GM12878 (cell line): ENCODE measurements around the gene ZNF248. TPM values are rescaled to one million over a fixed set of nuclear protein-coding genes. Genes with fewer than 3 reads are reported as not detected.

Source experiments
- ATAC-seq: fragments of 200-7000 bp; cut with Tn5 transposase; 3 replicates; pipeline ENCODE4 v1.9.1; 2020; ENCODE audit warnings: mild to moderate bottlenecking, moderate library complexity
- BruUV-seq: library from RNA; stranded (reverse); fragments of 400-500 nt; replicated peaks from 2 replicates; lab custom pipeline; 2021; lab: Mats Ljungman, UMichigan
- CTCF ChIA-PET: fragments of 300-600 bp; sonication (Branson Sonifier 250); formaldehyde crosslinking; extraction: SDS; loops from one replicate; lab custom pipeline; 2021; ENCODE audit warnings: inconsistent platforms; lab: Yijun Ruan, JAX
- POLR2A ChIA-PET: fragments of 350-600 bp; formaldehyde crosslinking; extraction: SDS; loops from one replicate; lab custom pipeline; 2021; ENCODE audit warnings: inconsistent platforms; lab: Charles Lee
- RAD21 ChIA-PET: fragments of 300-600 bp; sonication (Branson Sonifier 250); formaldehyde crosslinking; loops from one replicate; lab custom pipeline; 2023; ENCODE audit warnings: antibody characterized with exemption; ENCODE audit not compliant: unreplicated experiment; lab: Charles Lee
- SMC1A ChIA-PET: fragments of 300-600 bp; sonication (Branson Sonifier 250); formaldehyde crosslinking; loops from one replicate; lab custom pipeline; 2023; ENCODE audit not compliant: unreplicated experiment, uncharacterized antibody; lab: Charles Lee
- DNase-seq: peaks from one replicate; pipeline ENCODE4 v3.0.0-alpha.2; 2011; ENCODE audit warnings: low read depth, low spot score
- FAIRE-seq: peaks from 3 replicates; lab custom pipeline; 2011; peaks lifted over from hg19 to GRCh38; lab: Jason Lieb, UNC
- H2AFZ ChIP-seq: 2 replicates; pipeline ENCODE4 v1.6.0; 2011; ENCODE audit warnings: low read depth, low read length, control low read depth; ENCODE audit not compliant: control insufficient read depth
- H3K27ac ChIP-seq: 2 replicates; pipeline ENCODE4 v1.5.1; 2011; ENCODE audit warnings: control low read depth; ENCODE audit not compliant: control insufficient read depth, insufficient read depth
- H3K27me3 ChIP-seq, 2 experiments: replicated peaks in 1 of 2; 2 replicates each; pipeline versions ENCODE4 v1.6.0 to v1.6.1; 2011; ENCODE audit warnings: low read length in 1 of 2; ENCODE audit not compliant: control insufficient read depth in 2 of 2, insufficient read depth in 2 of 2
- H3K36me3 ChIP-seq, 2 experiments: 2 replicates each; pipeline ENCODE4 v1.5.1; 2011; ENCODE audit warnings: low read length in 1 of 2; ENCODE audit not compliant: control insufficient read depth in 2 of 2, insufficient read depth in 2 of 2
- H3K4me1 ChIP-seq: 2 replicates; pipeline ENCODE4 v1.6.1; 2011; ENCODE audit warnings: mild to moderate bottlenecking, low read length, moderate library complexity, mixed read lengths; ENCODE audit not compliant: control insufficient read depth, insufficient read depth
- H3K4me2 ChIP-seq: 2 replicates; pipeline ENCODE4 v1.6.0; 2011; ENCODE audit warnings: control low read depth; ENCODE audit not compliant: control insufficient read depth, insufficient read depth
- H3K4me3 ChIP-seq: fragments of 200-600 bp; sonication (generic); 2 replicates; pipeline ENCODE4 v1.5.1; 2016
- H3K79me2 ChIP-seq: 2 replicates; pipeline ENCODE4 v1.6.0; 2011; ENCODE audit warnings: low read length; ENCODE audit not compliant: control insufficient read depth, insufficient read depth
- H3K9ac ChIP-seq: 2 replicates; pipeline ENCODE4 v1.8.0; 2011; ENCODE audit warnings: low read length, control low read depth, mixed read lengths; ENCODE audit not compliant: control insufficient read depth, insufficient read depth
- H3K9me3 ChIP-seq: replicated peaks from 3 replicates; pipeline ENCODE4 v1.5.1; 2011; ENCODE audit warnings: mild to moderate bottlenecking, low read length; ENCODE audit not compliant: control insufficient read depth, insufficient read depth
- H4K20me1 ChIP-seq: 2 replicates; pipeline ENCODE4 v1.6.0; 2011; ENCODE audit not compliant: control insufficient read depth, insufficient read depth
- DPF2 ChIP-seq: fragments of 450-650 bp; IDR thresholded peaks from 2 replicates; pipeline ENCODE4 v1.6.1; 2017; ENCODE audit warnings: mild to moderate bottlenecking
- GABPA ChIP-seq: IDR thresholded peaks from 2 replicates; pipeline ENCODE4 v1.6.1; 2014; ENCODE audit warnings: antibody characterized with exemption, low read depth, mild to moderate bottlenecking, inconsistent platforms
- IKZF1 ChIP-seq: fragments of 450-650 bp; conservative IDR thresholded peaks from 2 replicates; pipeline ENCODE4 v1.6.1; 2017; ENCODE audit warnings: antibody characterized with exemption, mild to moderate bottlenecking
- MYB ChIP-seq: fragments of 150-350 bp; IDR thresholded peaks from 2 replicates; pipeline ENCODE4 v1.6.1; 2014; ENCODE audit warnings: mild to moderate bottlenecking, low read depth, low read length, borderline replicate concordance
- NBN ChIP-seq: fragments of 450-650 bp; IDR thresholded peaks from 2 replicates; pipeline ENCODE4 v1.6.1; 2016
- NFXL1 ChIP-seq: fragments of 450-650 bp; IDR thresholded peaks from 2 replicates; pipeline ENCODE4 v1.6.1; 2017; ENCODE audit warnings: antibody characterized with exemption, mild to moderate bottlenecking, borderline replicate concordance
- NFYB ChIP-seq: IDR thresholded peaks from 2 replicates; pipeline ENCODE4 v1.6.1; 2011; ENCODE audit warnings: low read depth, mild to moderate bottlenecking, low read length, improper control_type of control experiment, moderate library complexity; ENCODE audit not compliant: insufficient read depth
- NR2F1 ChIP-seq: fragments of 450-650 bp; conservative IDR thresholded peaks from 2 replicates; pipeline ENCODE4 v1.6.1; 2017; ENCODE audit warnings: mild to moderate bottlenecking
- RELA ChIP-seq: fragments of 450-650 bp; IDR thresholded peaks from 2 replicates; pipeline ENCODE4 v1.8.0; 2014; ENCODE audit warnings: borderline replicate concordance; ENCODE audit not compliant: partially characterized antibody
- ZBED1 ChIP-seq: IDR thresholded peaks from 2 replicates; pipeline ENCODE4 v1.6.1; 2016; ENCODE audit warnings: borderline replicate concordance
- ZNF384 ChIP-seq: IDR thresholded peaks from 2 replicates; pipeline ENCODE4 v1.6.1; 2012; ENCODE audit warnings: low read depth, mild to moderate bottlenecking, low read length, improper control_type of control experiment, borderline replicate concordance
- ZNF622 ChIP-seq: fragments of 450-650 bp; IDR thresholded peaks from 2 replicates; pipeline ENCODE4 v1.6.1; 2017; ENCODE audit warnings: mild to moderate bottlenecking, inconsistent platforms
- ZSCAN29 ChIP-seq: fragments of 450-650 bp; IDR thresholded peaks from 2 replicates; pipeline ENCODE4 v1.6.1; 2017; ENCODE audit warnings: mild to moderate bottlenecking, moderate library complexity
- WGBS: methylation state at CpG from one replicate; pipeline ENCODE4 v1.1.6; 2016; ENCODE audit warnings: low lambda C conversion rate; ENCODE audit not compliant: insufficient replicate concordance, insufficient coverage; ENCODE audit errors: missing lambda C conversion rate; 5-methylcytosine and 5-hydroxymethylcytosine counted together
- in situ Hi-C: fragments of 300-500 bp; cut with MboI; formaldehyde crosslinking; loops from 9 replicates; pipeline ENCODE4 v1.14.3; 2018; ENCODE audit warnings: mixed read lengths
- intact Hi-C: fragments of 100-400 bp; cut with micrococcal nuclease; formaldehyde crosslinking; loops from one replicate; pipeline ENCODE4 v1.14.2; 2022; ENCODE audit not compliant: unreplicated experiment
- polyA plus RNA-seq, 11 experiments: library from polyadenylated mRNA; depleted of rRNA in 4 of 11; unstranded in 6 of 11; stranded (reverse) in 5 of 11; fragments of >200 nt; fragmentation: Nextera tagmentation in 4 of 11; fragmentation: Illumina TruSeq in 1 of 11; extraction: Ambion mirVana in 4 of 11; extraction: Trizol in 1 of 11; gene quantifications; 1 replicate in 1 of 11; 2 replicates in 10 of 11; pipeline versions ENCODE4 v1.2.1 to v1.2.3, GENCODE V29; 2011 to 2016; ENCODE audit warnings: inconsistent platforms in 2 of 11, missing spikeins in 2 of 11, low read depth in 1 of 11
- total RNA-seq, 4 experiments: library from RNA; depleted of rRNA in 3 of 4; stranded (reverse); fragments of >200 nt in 3 of 4; fragmentation: Illumina TruSeq in 1 of 4; extraction: Trizol in 1 of 4; gene quantifications; 2 replicates each; pipeline versions ENCODE4 v1.2.1 to v1.2.3, GENCODE V29; 2013 to 2021
- TF ChIP-seq, protein P1 (sequence below): IDR thresholded peaks from 2 replicates; pipeline ENCODE4 v1.6.1; 2011; ENCODE audit warnings: mild to moderate bottlenecking, low read depth, low read length, moderate library complexity; ENCODE audit not compliant: insufficient replicate concordance
- TF ChIP-seq, protein P2 (sequence below): IDR thresholded peaks from 2 replicates; pipeline ENCODE4 v1.6.1; 2011; ENCODE audit warnings: low read depth, mild to moderate bottlenecking, low read length, moderate library complexity, borderline replicate concordance; ENCODE audit errors: extremely low read depth
- TF ChIP-seq, protein P3 (sequence below): fragments of 450-650 bp; IDR thresholded peaks from 2 replicates; pipeline ENCODE4 v1.6.1; 2017; ENCODE audit warnings: mild to moderate bottlenecking, moderate library complexity

ZNF248 gene
- total and polyA plus RNA-seq, 10 of the 15 experiments (the other 5 are each of a cell fraction or from before 2014, with no cell fraction given): 2.0 to 16.3 (median 8.9) TPM

DNA sequence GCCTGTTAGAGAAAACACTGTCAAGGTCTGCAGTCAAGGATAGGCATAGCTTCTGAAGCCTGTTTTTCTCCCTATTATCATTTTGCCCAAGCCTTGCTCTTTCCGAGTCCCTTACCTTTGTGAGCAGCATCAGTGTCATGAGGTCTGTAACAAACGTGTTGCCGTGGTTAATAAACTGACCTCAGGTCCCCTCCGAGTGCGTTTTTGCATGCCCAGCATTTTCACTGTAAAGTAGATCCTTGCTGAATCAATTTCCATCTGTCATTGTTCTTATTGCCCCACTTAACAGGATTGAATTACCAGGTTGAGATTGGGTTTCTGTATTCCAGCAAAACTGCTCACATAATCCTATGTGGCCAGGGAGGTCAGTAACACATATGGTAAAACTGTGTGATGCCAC lies 110.3 kb downstream of the ZNF248 start (continued):
- TF ChIP-seq, protein P1, sequence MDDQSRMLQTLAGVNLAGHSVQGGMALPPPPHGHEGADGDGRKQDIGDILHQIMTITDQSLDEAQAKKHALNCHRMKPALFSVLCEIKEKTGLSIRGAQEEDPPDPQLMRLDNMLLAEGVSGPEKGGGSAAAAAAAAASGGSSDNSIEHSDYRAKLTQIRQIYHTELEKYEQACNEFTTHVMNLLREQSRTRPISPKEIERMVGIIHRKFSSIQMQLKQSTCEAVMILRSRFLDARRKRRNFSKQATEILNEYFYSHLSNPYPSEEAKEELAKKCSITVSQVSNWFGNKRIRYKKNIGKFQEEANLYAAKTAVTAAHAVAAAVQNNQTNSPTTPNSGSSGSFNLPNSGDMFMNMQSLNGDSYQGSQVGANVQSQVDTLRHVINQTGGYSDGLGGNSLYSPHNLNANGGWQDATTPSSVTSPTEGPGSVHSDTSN: no peak
- TF ChIP-seq ZSCAN29 (no peak), GABPA (no peak), ZNF622 (no peak), DPF2 (no peak), NR2F1 (no peak), NFYB (no peak), RELA (no peak), IKZF1 (no peak)
- TF ChIP-seq, protein P2, sequence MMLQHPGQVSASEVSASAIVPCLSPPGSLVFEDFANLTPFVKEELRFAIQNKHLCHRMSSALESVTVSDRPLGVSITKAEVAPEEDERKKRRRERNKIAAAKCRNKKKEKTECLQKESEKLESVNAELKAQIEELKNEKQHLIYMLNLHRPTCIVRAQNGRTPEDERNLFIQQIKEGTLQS: no peak

DNA sequence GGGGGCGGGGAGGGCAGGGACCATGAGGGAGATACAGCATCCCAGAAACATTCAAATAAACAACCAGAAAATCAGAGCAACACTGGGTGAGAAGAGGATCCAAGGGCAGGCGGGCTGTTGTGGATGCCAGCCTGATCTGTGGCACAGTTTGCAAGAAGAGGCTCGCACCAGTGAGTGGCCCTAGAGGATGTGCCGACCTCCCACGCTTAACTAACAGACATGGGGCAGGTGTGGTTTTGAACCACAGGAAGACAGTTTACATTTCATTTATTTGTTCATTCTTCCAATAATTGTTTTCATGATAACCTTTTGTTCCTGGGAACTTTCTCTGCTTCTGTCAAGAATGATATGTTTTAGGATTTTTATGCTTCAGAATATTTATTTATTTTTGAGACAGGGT lies 115.6 kb downstream of the ZNF248 start:
- in situ Hi-C loops (no loop called here), intact Hi-C loops (no loop called here)
- no peak overlapping the region for H3K4me2 ChIP-seq
- DNase-seq (no peak), FAIRE-seq (no peak), ATAC-seq (no peak)
- SMC1A ChIA-PET: no interaction called here
- H3K4me1 ChIP-seq: no peaks in the 10 kb centered on the region
- no peak overlapping the region for H3K4me3 ChIP-seq
- whole genome bisulfite sequencing: 15% methylated on average over 5 of the region's 5 CpGs
- POLR2A ChIA-PET: no interaction called here
- H3K36me3 ChIP-seq: no peaks in the 10 kb centered on the region
- no peaks in the 10 kb centered on the region for H4K20me1 ChIP-seq
- RAD21 ChIA-PET: no interaction called here
- H3K79me2 ChIP-seq: no peaks in the 10 kb centered on the region
- H2AFZ ChIP-seq: no peak overlapping the region
- BruUV-seq: no TSS peak
- no peaks in the 10 kb centered on the region; the same call in 2 of the 3 replicates for H3K9me3 ChIP-seq
- H3K27me3 ChIP-seq: no peaks in the 10 kb centered on the region
- CTCF ChIA-PET: no interaction called here
- no peak overlapping the region for H3K9ac ChIP-seq
- H3K27ac ChIP-seq: no peak overlapping the region
- TF ChIP-seq NFXL1 (no peak), ZNF384 (no peak), MYB (no peak), NBN (no peak), ZBED1 (no peak)
- TF ChIP-seq, protein P3, sequence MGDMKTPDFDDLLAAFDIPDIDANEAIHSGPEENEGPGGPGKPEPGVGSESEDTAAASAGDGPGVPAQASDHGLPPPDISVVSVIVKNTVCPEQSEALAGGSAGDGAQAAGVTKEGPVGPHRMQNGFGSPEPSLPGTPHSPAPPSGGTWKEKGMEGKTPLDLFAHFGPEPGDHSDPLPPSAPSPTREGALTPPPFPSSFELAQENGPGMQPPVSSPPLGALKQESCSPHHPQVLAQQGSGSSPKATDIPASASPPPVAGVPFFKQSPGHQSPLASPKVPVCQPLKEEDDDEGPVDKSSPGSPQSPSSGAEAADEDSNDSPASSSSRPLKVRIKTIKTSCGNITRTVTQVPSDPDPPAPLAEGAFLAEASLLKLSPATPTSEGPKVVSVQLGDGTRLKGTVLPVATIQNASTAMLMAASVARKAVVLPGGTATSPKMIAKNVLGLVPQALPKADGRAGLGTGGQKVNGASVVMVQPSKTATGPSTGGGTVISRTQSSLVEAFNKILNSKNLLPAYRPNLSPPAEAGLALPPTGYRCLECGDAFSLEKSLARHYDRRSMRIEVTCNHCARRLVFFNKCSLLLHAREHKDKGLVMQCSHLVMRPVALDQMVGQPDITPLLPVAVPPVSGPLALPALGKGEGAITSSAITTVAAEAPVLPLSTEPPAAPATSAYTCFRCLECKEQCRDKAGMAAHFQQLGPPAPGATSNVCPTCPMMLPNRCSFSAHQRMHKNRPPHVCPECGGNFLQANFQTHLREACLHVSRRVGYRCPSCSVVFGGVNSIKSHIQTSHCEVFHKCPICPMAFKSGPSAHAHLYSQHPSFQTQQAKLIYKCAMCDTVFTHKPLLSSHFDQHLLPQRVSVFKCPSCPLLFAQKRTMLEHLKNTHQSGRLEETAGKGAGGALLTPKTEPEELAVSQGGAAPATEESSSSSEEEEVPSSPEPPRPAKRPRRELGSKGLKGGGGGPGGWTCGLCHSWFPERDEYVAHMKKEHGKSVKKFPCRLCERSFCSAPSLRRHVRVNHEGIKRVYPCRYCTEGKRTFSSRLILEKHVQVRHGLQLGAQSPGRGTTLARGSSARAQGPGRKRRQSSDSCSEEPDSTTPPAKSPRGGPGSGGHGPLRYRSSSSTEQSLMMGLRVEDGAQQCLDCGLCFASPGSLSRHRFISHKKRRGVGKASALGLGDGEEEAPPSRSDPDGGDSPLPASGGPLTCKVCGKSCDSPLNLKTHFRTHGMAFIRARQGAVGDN: no peak
